Keratinocyte (primary cell): ENCODE data around the gene TCERG1L. TPM values are rescaled to one million over a fixed set of nuclear protein-coding genes. Genes with fewer than 3 reads are reported as not detected.

ENCODE experiments used
- DNase-seq: peaks from one replicate; pipeline ENCODE4 v3.0.0-alpha.2; 2011; ENCODE audit warnings: low read depth, missing footprints, low spot score
- FAIRE-seq: peaks from 2 replicates; lab custom pipeline; 2011; peaks lifted over from hg19 to GRCh38; lab: Jason Lieb, UNC
- H2AFZ ChIP-seq: 2 replicates; pipeline ENCODE4 v1.6.0; 2012; ENCODE audit warnings: low read length, control low read depth, inconsistent platforms; ENCODE audit not compliant: control insufficient read depth
- H3K27ac ChIP-seq: 2 replicates; pipeline ENCODE4 v1.5.1; 2011; ENCODE audit warnings: low read length; ENCODE audit not compliant: control insufficient read depth, insufficient read depth
- H3K27me3 ChIP-seq: 3 replicates; pipeline ENCODE4 v1.6.0; 2011; ENCODE audit warnings: low read length; ENCODE audit not compliant: control insufficient read depth, insufficient read depth; ENCODE audit errors: extremely low read depth
- H3K36me3 ChIP-seq, 2 experiments: 2 replicates in 1 of 2; 3 replicates in 1 of 2; pipeline ENCODE4 v1.5.1; 2011; ENCODE audit warnings: low read length in 2 of 2, mild to moderate bottlenecking in 1 of 2; ENCODE audit not compliant: control insufficient read depth in 2 of 2, insufficient read depth in 2 of 2; ENCODE audit errors: extremely low read depth in 1 of 2
- H3K4me1 ChIP-seq: 3 replicates; pipeline ENCODE4 v1.5.1; 2011; ENCODE audit warnings: low read length; ENCODE audit not compliant: control insufficient read depth, insufficient read depth; ENCODE audit errors: extremely low read depth
- H3K4me2 ChIP-seq: 3 replicates; pipeline ENCODE4 v1.6.0; 2011; ENCODE audit warnings: low read depth, low read length; ENCODE audit not compliant: control insufficient read depth, insufficient read depth; ENCODE audit errors: extremely low read depth
- H3K4me3 ChIP-seq, 3 experiments: fragments of 200-600 bp in 1 of 3; sonication (generic) in 1 of 3; 2 replicates in 2 of 3; 3 replicates in 1 of 3; pipeline ENCODE4 v1.5.1; 2011 to 2016; ENCODE audit warnings: low read length in 3 of 3, mild to moderate bottlenecking in 3 of 3, control low read depth in 2 of 3, inconsistent platforms in 1 of 3, low read depth in 1 of 3, mixed read lengths in 1 of 3, mixed run types in 1 of 3, moderate library complexity in 1 of 3; ENCODE audit not compliant: control insufficient read depth in 2 of 3, insufficient read depth in 2 of 3; ENCODE audit errors: extremely low read depth in 1 of 3
- H3K79me2 ChIP-seq: 2 replicates; pipeline ENCODE4 v1.6.0; 2012; ENCODE audit warnings: low read length; ENCODE audit not compliant: control insufficient read depth, insufficient read depth
- H3K9ac ChIP-seq: 3 replicates; pipeline ENCODE4 v1.6.0; 2011; ENCODE audit warnings: low read length; ENCODE audit not compliant: control insufficient read depth, insufficient read depth; ENCODE audit errors: extremely low read depth
- H3K9me1 ChIP-seq: 3 replicates; pipeline ENCODE4 v1.6.0; 2011; ENCODE audit warnings: low read length; ENCODE audit not compliant: control insufficient read depth, insufficient read depth; ENCODE audit errors: extremely low read depth
- H3K9me3 ChIP-seq: 2 replicates; pipeline ENCODE4 v1.5.1; 2012; ENCODE audit warnings: low read depth, low read length; ENCODE audit not compliant: control insufficient read depth
- H4K20me1 ChIP-seq: 3 replicates; pipeline ENCODE4 v1.6.0; 2011; ENCODE audit warnings: low read length; ENCODE audit not compliant: control insufficient read depth, insufficient read depth; ENCODE audit errors: extremely low read depth
- CTCF ChIP-seq, 3 experiments: IDR thresholded peaks in 1 of 3; conservative IDR thresholded peaks in 1 of 3; optimal IDR thresholded peaks in 1 of 3; 2 replicates in 2 of 3; 3 replicates in 1 of 3; pipeline versions ENCODE3 to v1.5.1; 2011; ENCODE audit warnings: low read length in 3 of 3, mild to moderate bottlenecking in 3 of 3, moderate library complexity in 2 of 3, control low read depth in 1 of 3, inconsistent platforms in 1 of 3; ENCODE audit not compliant: insufficient read depth in 2 of 3; ENCODE audit errors: extremely low read depth in 1 of 3
- EZH2 ChIP-seq: IDR thresholded peaks from one replicate; pipeline ENCODE4 v1.6.1; 2012; ENCODE audit warnings: inconsistent platforms, mild to moderate bottlenecking, low read length, moderate library complexity
- dilution Hi-C: fragments of 300-500 bp; cut with MboI; formaldehyde crosslinking; loops from one replicate; pipeline ENCODE4 v1.7.0; 2020; ENCODE audit warnings: low sequenced_read_pairs; ENCODE audit not compliant: extremely low pct_ligation_motif_present
- polyA plus RNA-seq, 5 experiments: library from polyadenylated mRNA; depleted of rRNA in 3 of 5; stranded (reverse) in 3 of 5; stranded (forward) in 1 of 5; unstranded in 1 of 5; fragments of >200 nt; gene quantifications; 1 replicate in 1 of 5; 2 replicates in 3 of 5; 3 replicates in 1 of 5; pipeline versions ENCODE4 v1.2.1 to v1.2.3, GENCODE V29; 2011 to 2012; ENCODE audit warnings: missing spikeins in 2 of 5, low read depth in 1 of 5, low replicate concordance in 1 of 5

TCERG1L gene
- polyA plus RNA-seq, 1 donor (not counting 4 experiments of a cell fraction or from before 2014, with no cell fraction given): not detected

- H3K9me1 ChIP-seq: no peaks in the 10 kb centered on the region
- no peaks in the 10 kb centered on the region for H4K20me1 ChIP-seq
- H3K36me3 ChIP-seq: no peaks in the 10 kb centered on the region
- no peaks in the 10 kb centered on the region for H3K79me2 ChIP-seq
- H2AFZ ChIP-seq: no peak overlapping the region
- H3K9me3 ChIP-seq: peaks cover 7% of the 10 kb centered on the region
- dilution Hi-C loops: no loop called here
- H3K9ac ChIP-seq: no peak overlapping the region
- TF ChIP-seq EZH2 (no peak), CTCF (optimal IDR thresholded peaks at IDR 0.05 in 1 of 3, IDR thresholded peaks at IDR 0.05 in 1 of 3, conservative IDR thresholded peaks at IDR 0.05 in 1 of 3; ENCODE audit: extremely low read depth in 1 of 3, insufficient read depth in 2 of 3, low read length in 3 of 3) (no peak)
- no peak overlapping the region for H3K4me2 ChIP-seq
- FAIRE-seq (no peak), DNase-seq (no peak)
- no peaks in the 10 kb centered on the region for H3K27me3 ChIP-seq
- no peak overlapping the region for H3K4me3 ChIP-seq
- no peaks in the 10 kb centered on the region for H3K4me1 ChIP-seq
- H3K27ac ChIP-seq: no peak overlapping the region
Observed at GRCh38 chr10:131271195-131271880, 40.2 kb downstream of the TCERG1L start.

- DNase-seq (no peak), FAIRE-seq (no peak)
- Histone ChIP-seq H3K79me2 (no peaks in the 10 kb centered on the region), H3K4me1 (no peaks in the 10 kb centered on the region), H3K9me1 (no peaks in the 10 kb centered on the region), H3K4me2 (no peak overlapping the region), H2AFZ (no peak overlapping the region), H3K9ac (no peak overlapping the region), H3K4me3 (no peak overlapping the region), H3K9me3 (peaks cover 7% of the 10 kb centered on the region), H3K27me3 (no peaks in the 10 kb centered on the region), H3K27ac (no peak overlapping the region), H3K36me3 (no peaks in the 10 kb centered on the region), H4K20me1 (no peaks in the 10 kb centered on the region)
- dilution Hi-C loops: no loop called here
- no peak for TF ChIP-seq EZH2
- TF ChIP-seq CTCF (optimal IDR thresholded peaks at IDR 0.05 in 1 of 3, IDR thresholded peaks at IDR 0.05 in 1 of 3, conservative IDR thresholded peaks at IDR 0.05 in 1 of 3; ENCODE audit: extremely low read depth in 1 of 3, insufficient read depth in 2 of 3, low read length in 3 of 3): no peak
Observed at GRCh38 chr10:131270461-131271190, 40.9 kb downstream of the TCERG1L start.
